OCI-LY3 (cell line): Measurements from ENCODE around the gene ZNF385D.

ENCODE experiments used
- H2AFZ ChIP-seq: fragments of 200-600, 300-600 bp; shearing (Covaris generic); 2 replicates; pipeline ENCODE4 v1.6.0; 2014; ENCODE audit warnings: antibody characterized with exemption, low read depth, low read length
- H3K27ac ChIP-seq: fragments of 200-600, 300-600 bp; sonication (generic); 2 replicates; pipeline ENCODE4 v1.5.1; 2014; ENCODE audit warnings: mild to moderate bottlenecking, low read length, moderate library complexity, mixed read lengths
- H3K27me3 ChIP-seq: fragments of 200-600, 300-600 bp; sonication (generic); 2 replicates; pipeline ENCODE4 v1.6.1; 2014; ENCODE audit warnings: low read depth, low read length, mixed read lengths
- H3K36me3 ChIP-seq: fragments of 200-600, 300-600 bp; sonication (generic); replicated peaks from 2 replicates; pipeline ENCODE3; 2014; ENCODE audit warnings: low read depth, low read length, mixed read lengths
- H3K4me1 ChIP-seq: fragments of 300-600, 200-600 bp; sonication (generic); 2 replicates; pipeline ENCODE4 v1.6.1; 2014; ENCODE audit warnings: low read length, mixed read lengths
- H3K4me2 ChIP-seq: fragments of 200-600, 300-600 bp; sonication (generic); 2 replicates; pipeline ENCODE4 v1.6.1; 2014; ENCODE audit warnings: low read length, mixed read lengths
- H3K4me3 ChIP-seq: fragments of 300-600, 200-600 bp; sonication (generic); 2 replicates; pipeline ENCODE4 v1.5.1; 2014; ENCODE audit warnings: antibody characterized with exemption, mild to moderate bottlenecking, low read length, moderate library complexity
- H3K79me2 ChIP-seq: fragments of 300-600, 200-600 bp; shearing (Covaris generic); 2 replicates; pipeline ENCODE4 v1.6.1; 2014; ENCODE audit warnings: mild to moderate bottlenecking, low read length, mixed read lengths
- H3K9ac ChIP-seq: fragments of 300-600, 200-600 bp; shearing (Covaris generic); 2 replicates; pipeline ENCODE4 v1.6.0; 2014; ENCODE audit warnings: mild to moderate bottlenecking, low read length, moderate library complexity
- H3K9me3 ChIP-seq: fragments of 200-600, 300-600 bp; shearing (Covaris generic); 2 replicates; pipeline ENCODE4 v1.6.1; 2014; ENCODE audit warnings: low read length, mixed read lengths; ENCODE audit not compliant: insufficient read depth
- H4K20me1 ChIP-seq: fragments of 200-600, 300-600 bp; sonication (generic); 2 replicates; pipeline ENCODE4 v1.6.1; 2016; ENCODE audit warnings: low read length, mixed read lengths; ENCODE audit not compliant: insufficient read depth
- EZH2phosphoT487 ChIP-seq: fragments of 200-600 bp; shearing (Covaris generic); IDR thresholded peaks from 2 replicates; pipeline ENCODE4 v1.6.1; 2018; ENCODE audit warnings: antibody characterized with exemption, mixed run types, low read depth
- TF ChIP-seq, protein P1 (sequence below): fragments of 200-600, 300-600 bp; sonication (generic); IDR thresholded peaks from 2 replicates; pipeline ENCODE4 v1.5.1; 2014; ENCODE audit warnings: antibody characterized with exemption, low read length, low read depth

ZNF385D gene

DNA sequence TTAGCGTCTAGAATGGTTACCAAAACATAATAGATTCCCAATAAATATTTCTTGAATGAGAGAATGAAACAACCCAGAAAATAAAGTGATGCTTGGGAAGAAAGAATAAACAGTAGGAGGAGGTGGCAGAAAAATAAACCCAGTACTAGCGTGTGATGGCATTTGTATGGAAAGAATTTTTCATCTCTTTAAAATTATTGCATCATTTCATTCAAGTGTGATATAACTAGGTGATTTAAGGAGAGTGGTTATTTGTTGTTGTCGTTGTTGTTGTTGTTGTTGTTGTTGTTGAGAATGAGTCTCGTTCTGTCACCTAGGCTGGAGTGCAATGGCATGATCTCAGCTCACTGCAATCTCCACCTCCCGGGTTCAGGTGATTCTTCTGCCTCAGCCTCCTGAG is 293.9 kb downstream of the ZNF385D start:
- peaks cover 7% of the 10 kb centered on the region for H3K4me1 ChIP-seq
- H3K27ac ChIP-seq: no peak overlapping the region
- no peaks in the 10 kb centered on the region for H4K20me1 ChIP-seq
- H3K79me2 ChIP-seq: no peaks in the 10 kb centered on the region
- no peaks in the 10 kb centered on the region for H3K36me3 ChIP-seq
- no peaks in the 10 kb centered on the region for H3K27me3 ChIP-seq
- no peak overlapping the region for H3K4me3 ChIP-seq
- TF ChIP-seq EZH2phosphoT487: no peak
- TF ChIP-seq, protein P1, sequence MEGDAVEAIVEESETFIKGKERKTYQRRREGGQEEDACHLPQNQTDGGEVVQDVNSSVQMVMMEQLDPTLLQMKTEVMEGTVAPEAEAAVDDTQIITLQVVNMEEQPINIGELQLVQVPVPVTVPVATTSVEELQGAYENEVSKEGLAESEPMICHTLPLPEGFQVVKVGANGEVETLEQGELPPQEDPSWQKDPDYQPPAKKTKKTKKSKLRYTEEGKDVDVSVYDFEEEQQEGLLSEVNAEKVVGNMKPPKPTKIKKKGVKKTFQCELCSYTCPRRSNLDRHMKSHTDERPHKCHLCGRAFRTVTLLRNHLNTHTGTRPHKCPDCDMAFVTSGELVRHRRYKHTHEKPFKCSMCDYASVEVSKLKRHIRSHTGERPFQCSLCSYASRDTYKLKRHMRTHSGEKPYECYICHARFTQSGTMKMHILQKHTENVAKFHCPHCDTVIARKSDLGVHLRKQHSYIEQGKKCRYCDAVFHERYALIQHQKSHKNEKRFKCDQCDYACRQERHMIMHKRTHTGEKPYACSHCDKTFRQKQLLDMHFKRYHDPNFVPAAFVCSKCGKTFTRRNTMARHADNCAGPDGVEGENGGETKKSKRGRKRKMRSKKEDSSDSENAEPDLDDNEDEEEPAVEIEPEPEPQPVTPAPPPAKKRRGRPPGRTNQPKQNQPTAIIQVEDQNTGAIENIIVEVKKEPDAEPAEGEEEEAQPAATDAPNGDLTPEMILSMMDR: no peak
- no peak overlapping the region for H2AFZ ChIP-seq
- no peaks in the 10 kb centered on the region for H3K9me3 ChIP-seq
- H3K4me2 ChIP-seq: no peak overlapping the region
- H3K9ac ChIP-seq: no peak overlapping the region

DNA sequence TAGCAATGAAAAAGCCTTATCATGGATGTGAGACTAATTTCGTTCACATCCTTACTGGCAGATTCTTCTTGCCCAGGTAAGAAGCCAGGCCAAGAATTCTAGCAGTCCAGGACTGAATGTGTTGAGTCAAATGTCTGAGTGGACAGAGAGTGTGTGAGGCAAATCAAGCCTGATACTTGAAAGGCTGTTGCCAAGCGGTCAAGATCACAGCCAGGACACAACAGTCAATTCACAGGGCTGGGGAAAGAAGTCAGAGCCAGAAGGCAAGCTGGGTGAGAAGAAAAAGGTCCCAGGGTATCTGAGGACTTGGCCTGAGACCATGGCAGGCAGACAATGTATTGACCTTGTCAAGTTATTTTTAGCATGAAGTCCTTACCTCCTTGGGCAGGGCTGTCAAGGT is 301.3 kb downstream of the ZNF385D start:
- TF ChIP-seq EZH2phosphoT487: no peak
- TF ChIP-seq, protein P1: no peak
- H3K79me2 ChIP-seq: no peaks in the 10 kb centered on the region
- no peaks in the 10 kb centered on the region for H3K9me3 ChIP-seq
- no peaks in the 10 kb centered on the region for H3K27me3 ChIP-seq
- no peak overlapping the region for H3K4me2 ChIP-seq
- no peak overlapping the region for H2AFZ ChIP-seq
- H3K27ac ChIP-seq: no peak overlapping the region
- no peaks in the 10 kb centered on the region for H3K36me3 ChIP-seq
- H4K20me1 ChIP-seq: no peaks in the 10 kb centered on the region
- no peak overlapping the region for H3K9ac ChIP-seq
- peaks cover 47% of the 10 kb centered on the region for H3K4me1 ChIP-seq
- no peak overlapping the region for H3K4me3 ChIP-seq

DNA sequence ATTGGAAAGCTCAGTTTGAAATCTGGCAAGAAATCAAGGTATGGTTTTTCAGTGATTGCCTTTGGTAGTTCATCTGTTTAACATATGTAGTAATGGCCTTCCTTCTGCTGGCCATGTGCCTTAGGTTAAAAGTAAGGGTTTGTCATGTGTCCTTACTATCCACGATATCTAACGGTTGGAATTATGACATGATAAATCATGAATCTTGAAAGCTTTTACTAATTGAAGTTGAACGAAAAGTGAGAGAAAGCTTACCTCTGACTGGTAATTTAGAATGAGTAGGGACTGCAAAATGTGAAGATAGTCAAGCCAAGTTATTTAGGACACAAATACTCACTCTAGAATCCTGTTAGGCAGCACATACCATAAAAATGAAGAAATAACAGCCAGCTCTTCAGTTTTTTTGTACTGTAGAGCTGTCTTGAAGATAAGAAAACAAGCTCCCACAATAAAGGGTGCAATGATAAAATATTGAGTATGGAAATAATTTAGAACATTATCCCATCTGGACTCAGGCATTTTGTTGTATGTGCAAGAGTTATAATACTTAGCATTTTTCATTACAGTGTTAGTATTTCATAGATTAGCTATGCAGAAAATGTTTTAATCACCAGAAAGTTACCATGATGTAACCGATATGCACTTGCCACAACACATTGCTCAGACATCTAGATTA is 303.4 kb downstream of the ZNF385D start:
- no peaks in the 10 kb centered on the region for H3K27me3 ChIP-seq
- no peaks in the 10 kb centered on the region for H3K9me3 ChIP-seq
- H3K27ac ChIP-seq: no peak overlapping the region
- no peaks in the 10 kb centered on the region for H4K20me1 ChIP-seq
- TF ChIP-seq EZH2phosphoT487: no peak
- TF ChIP-seq, protein P1: no peak
- H3K4me1 ChIP-seq: peaks cover 56% of the 10 kb centered on the region
- H2AFZ ChIP-seq: no peak overlapping the region
- H3K79me2 ChIP-seq: no peaks in the 10 kb centered on the region
- H3K9ac ChIP-seq: no peak overlapping the region
- peak overlapping the region; percentile 54 for H3K4me2 ChIP-seq
- peak overlapping the region; percentile 30; the same call in 1 of the 2 replicates for H3K4me3 ChIP-seq
- H3K36me3 ChIP-seq: no peaks in the 10 kb centered on the region

DNA sequence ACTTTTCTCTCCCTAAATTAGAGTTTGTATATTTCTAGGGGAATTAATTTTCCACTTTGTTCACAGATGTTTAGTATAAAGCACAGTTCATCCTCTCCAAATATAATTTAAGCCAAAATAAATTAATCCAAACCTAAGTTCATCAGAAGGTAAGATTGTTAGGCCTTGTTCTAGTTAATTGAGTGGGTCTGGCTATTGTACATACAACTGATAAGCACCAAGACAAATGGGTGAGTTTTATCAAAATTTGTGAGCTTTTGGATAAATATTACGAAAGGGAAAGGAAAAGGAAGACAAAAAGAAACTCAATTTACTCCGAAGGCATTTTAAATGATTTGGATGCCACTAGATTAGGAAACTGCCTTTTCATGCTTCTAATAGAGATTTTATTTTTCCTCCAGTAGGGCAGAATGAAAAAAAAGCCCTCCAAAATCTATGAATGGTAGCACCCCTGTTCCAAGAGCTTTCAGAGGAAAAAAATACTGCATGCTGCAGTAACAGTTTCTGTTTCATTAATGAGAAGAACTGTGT is 304.0 kb downstream of the ZNF385D start:
- Histone ChIP-seq H3K4me2 (peak overlapping the region; percentile 54), H3K36me3 (no peaks in the 10 kb centered on the region), H3K4me1 (peaks cover 56% of the 10 kb centered on the region), H2AFZ (no peak overlapping the region), H3K79me2 (no peaks in the 10 kb centered on the region), H4K20me1 (no peaks in the 10 kb centered on the region), H3K27me3 (no peaks in the 10 kb centered on the region), H3K27ac (no peak overlapping the region), H3K9me3 (no peaks in the 10 kb centered on the region), H3K9ac (no peak overlapping the region), H3K4me3 (peak overlapping the region; percentile 30)
- TF ChIP-seq EZH2phosphoT487: no peak
- TF ChIP-seq, protein P1: no peak
